Raji (cell line): ENCODE measurements around the gene MYBBP1A.

ENCODE experiments used
- POLR2A ChIP-seq: IDR thresholded peaks from 2 replicates; pipeline ENCODE4 v1.6.1; 2011; ENCODE audit warnings: low read depth, low read length, control low read depth; ENCODE audit not compliant: insufficient read depth

MYBBP1A gene

GRCh38 chr17:4582101-4582501 lies 26.9 kb upstream of the MYBBP1A start:
- TF ChIP-seq POLR2A, result no peak

- no peak for TF ChIP-seq POLR2A
Measured at GRCh38 chr17:4580291-4580690, 25.1 kb upstream of the MYBBP1A start.

- TF ChIP-seq POLR2A, result no peak
Measured at GRCh38 chr17:4579678-4580077, 24.5 kb upstream of the MYBBP1A start.

- TF ChIP-seq POLR2A, result no peak
Measured at GRCh38 chr17:4577386-4577993, 22.3 kb upstream of the MYBBP1A start.

GRCh38 chr17:4576729-4577322 lies 21.6 kb upstream of the MYBBP1A start:
- no peak for TF ChIP-seq POLR2A

- TF ChIP-seq POLR2A, result no peak
Measured at GRCh38 chr17:4576161-4576558, 21.0 kb upstream of the MYBBP1A start.

- no peak for TF ChIP-seq POLR2A
Measured at GRCh38 chr17:4574448-4575045, 19.4 kb upstream of the MYBBP1A start.

GRCh38 chr17:4573669-4574068 lies 18.5 kb upstream of the MYBBP1A start:
- no peak for TF ChIP-seq POLR2A

- no peak for TF ChIP-seq POLR2A
Measured at GRCh38 chr17:4573115-4573514, 17.9 kb upstream of the MYBBP1A start.

GRCh38 chr17:4572131-4572530 lies 16.9 kb upstream of the MYBBP1A start:
- no peak for TF ChIP-seq POLR2A

- no peak for TF ChIP-seq POLR2A
Measured at GRCh38 chr17:4569591-4569990, 14.4 kb upstream of the MYBBP1A start.

GRCh38 chr17:4566785-4567184 lies 11.6 kb upstream of the MYBBP1A start:
- TF ChIP-seq POLR2A, result no peak

- TF ChIP-seq POLR2A, result no peak
Measured at GRCh38 chr17:4565209-4566141, 10.3 kb upstream of the MYBBP1A start.

GRCh38 chr17:4562015-4562969 lies 7.1 kb upstream of the MYBBP1A start:
- TF ChIP-seq POLR2A, result no peak
